HG03039 (cell line): ENCODE results near the gene KAT6B.
"Not testable (repeated sequence)": the region's sequence is repeated elsewhere in the genome, so short reads cannot be mapped to it uniquely, and the experiment has no call there.

Source experiments
- ATAC-seq: cut with Tn5 transposase; IDR thresholded peaks from one replicate; pipeline ENCODE4 v1.9.1; 2021; ENCODE audit warnings: mild to moderate bottlenecking, moderate library complexity; ENCODE audit not compliant: unreplicated experiment

KAT6B gene

DNA sequence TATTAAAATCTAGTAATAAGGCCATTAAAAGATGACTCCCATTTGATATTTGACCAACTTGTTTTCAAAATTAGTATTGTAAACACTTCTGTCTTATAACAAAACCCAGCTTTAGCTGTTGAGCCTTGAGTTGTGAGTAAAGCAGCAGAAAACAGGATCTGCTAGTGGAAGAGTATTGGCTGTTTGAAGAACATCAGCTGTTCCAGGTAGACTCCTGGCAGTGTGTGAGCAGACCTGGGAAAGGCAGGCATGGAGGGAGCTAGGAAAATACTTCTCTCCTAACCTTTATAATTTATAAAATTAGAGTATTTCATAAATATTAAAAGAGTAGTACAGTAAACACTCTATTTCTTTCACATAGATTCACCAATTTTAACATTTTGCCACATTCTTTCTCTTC, 29.0 kb downstream of the KAT6B start:
- ATAC-seq, result no peak

GRCh38 chr10:74856940-74857339, 30.5 kb downstream of the KAT6B start:
- no peak for ATAC-seq

DNA sequence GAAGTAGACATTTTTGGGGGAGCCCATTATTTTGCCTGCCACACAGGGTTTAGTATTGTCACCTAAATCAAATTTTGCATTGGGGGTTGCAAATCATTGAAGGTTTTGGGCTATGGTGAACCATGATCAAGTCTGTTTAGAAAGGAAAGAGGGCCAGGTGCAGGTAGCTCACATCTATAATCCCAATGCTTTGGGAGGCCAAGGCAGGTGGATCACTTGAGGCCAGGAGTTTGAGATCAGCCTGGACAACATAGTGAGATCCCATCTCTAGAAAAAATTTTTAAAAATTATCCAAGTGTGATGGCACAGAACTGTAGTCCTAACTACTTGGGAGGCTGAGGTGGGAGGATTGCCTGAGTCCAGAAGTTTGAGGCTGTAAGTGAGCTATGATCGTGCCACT, 31.2 kb downstream of the KAT6B start:
- ATAC-seq, result no peak

DNA sequence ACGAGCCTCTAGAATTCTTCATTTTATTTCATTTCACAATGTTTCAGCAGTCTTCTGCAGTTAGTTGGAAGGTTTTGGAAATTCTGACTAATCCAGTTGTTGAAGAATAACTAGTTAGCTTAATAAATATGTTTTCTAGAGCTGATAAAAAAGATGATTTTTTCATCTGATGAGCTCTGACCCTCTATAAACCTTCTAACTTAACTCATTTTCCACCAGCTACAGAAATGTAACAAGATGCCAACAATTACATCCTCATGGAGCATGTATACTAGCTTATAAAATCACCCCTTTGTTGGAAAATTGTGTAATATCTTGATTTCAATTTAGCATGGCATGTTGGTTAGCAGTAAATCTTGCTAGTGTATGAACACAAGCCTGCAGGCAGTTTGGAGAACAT, 33.1 kb downstream of the KAT6B start:
- no peak for ATAC-seq

DNA sequence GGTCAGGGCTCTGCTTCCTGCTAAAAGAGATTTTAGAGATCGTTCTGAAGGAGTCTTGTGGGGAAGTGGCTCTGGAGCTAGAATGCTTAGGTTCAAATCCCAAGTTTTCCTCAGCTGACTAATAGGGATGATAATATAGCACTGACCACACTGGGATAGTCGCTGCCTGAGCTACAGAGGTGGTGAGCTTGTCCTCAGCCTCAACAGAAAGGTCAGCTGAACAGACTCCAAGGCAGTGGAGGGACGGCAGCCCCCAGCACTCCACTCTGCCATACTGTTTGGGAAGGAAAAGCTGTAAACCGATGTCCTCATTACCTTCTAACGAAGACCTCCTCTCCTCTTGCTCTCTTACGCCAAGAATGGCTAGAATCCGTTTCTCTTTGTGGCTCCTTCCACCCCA, 36.2 kb downstream of the KAT6B start:
- no peak for ATAC-seq

DNA sequence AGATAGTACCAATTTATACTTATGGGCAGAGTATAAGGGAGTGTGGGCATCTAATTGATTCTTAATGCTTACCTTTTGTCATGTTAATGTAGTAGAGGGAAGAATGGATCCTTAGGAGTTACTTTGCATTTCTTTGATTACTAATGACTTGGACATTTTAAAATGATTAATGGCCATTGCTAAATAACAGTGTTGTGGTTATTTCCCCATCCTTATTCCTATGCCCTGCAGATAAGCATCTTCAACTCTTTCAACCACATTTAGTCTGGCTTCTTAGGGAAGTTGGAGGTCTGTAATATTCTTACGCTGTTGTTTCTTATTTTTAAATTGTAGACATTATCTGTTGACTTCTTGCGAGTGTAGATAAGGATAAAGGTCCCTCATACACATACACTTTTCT, 37.2 kb downstream of the KAT6B start:
- ATAC-seq, result no peak

DNA sequence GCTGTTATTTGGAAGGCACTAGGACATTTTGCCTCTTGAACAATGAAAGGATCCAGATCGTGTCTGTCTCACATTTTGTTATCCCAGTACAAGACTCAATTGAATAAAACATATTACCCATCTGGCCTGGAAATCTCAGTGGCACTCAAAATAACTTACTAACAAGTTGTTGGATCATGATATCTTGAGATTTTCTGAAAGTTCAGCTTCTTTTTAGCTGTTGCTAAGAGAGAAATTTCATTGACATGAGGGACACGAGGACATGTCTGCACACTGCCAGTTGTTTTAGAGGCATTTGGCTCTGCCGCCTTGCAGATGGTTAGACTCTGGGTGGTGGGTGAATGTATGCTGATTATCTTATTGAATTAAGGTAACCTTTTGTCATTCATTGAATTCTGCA, 41.0 kb downstream of the KAT6B start:
- ATAC-seq, result no peak

- no peak for ATAC-seq
Measured at GRCh38 chr10:74868392-74868977, 42.1 kb downstream of the KAT6B start.

DNA sequence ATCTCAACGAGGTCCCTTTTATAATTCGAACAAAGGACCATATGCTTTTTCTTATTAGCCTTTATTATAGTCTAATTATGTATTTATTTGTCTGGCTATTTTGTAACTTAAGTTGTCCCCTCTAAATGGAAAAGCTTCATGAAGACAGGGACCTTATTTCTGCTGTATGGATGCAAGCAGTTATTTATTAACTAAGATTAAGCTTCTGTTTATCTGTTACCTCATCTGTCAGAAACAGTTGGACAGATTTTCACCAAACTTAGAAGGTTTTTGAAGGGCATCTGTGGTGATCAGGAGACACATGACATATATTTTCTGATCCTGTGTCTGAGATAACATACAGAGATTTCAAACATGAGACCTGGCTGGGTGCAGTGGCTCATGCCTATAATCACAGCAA, 43.2 kb downstream of the KAT6B start:
- no peak for ATAC-seq

DNA sequence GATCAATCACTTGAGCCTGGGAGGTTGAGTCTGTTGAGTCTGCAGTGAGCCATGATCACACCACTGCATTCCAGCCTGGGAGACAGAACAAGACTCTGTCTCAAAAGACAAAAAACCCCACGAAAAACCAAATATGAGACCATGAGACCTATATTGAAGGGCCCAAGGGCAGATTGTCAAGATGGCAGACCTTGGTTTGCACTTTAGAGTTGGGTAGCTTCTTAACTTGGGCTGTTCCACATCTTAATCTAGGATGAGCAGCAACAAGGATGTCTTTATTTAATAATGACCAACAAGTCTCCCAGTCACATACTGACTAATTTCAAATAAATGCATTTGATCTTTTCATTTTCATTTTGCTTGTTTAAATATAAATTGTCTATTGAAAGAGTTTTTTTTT, 43.8 kb downstream of the KAT6B start:
- ATAC-seq, result no peak

GRCh38 chr10:74871595-74872382, 45.4 kb downstream of the KAT6B start:
- peak; percentile 91 for ATAC-seq

DNA sequence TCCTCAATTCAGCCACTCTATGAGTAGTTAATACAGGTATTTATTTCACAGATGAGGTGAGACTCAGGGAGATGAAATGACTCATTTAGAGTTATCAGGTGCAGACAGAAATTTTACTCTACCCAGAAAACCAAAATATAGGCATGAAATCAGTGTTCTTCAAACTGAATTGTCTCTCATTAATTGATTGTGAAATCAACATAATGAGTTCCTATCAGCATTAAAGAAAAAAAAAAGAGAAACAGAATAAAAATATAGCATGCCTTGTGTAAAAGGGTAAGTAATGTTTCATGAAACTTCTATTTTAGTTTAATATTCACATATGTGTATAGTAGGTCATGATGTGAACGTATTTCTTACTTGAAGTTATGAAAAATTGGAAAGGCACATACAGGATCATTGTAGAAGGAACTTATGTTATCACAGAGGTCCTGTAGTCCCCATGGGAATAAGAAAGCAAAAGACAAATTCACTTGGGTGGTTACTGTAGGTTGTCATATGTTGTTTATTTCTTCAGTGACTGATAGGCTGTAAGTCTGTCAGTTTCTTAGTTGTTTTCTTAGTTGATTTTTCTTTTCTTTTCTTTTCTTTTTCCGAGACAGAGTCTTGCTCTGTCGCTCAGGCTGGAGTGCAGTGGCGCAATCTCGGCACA, 47.5 kb downstream of the KAT6B start:
- ATAC-seq, result no peak

GRCh38 chr10:74874649-74875048, 48.2 kb downstream of the KAT6B start:
- ATAC-seq, result no peak

- no peak for ATAC-seq
Measured at GRCh38 chr10:74875068-74875467, 48.7 kb downstream of the KAT6B start.

DNA sequence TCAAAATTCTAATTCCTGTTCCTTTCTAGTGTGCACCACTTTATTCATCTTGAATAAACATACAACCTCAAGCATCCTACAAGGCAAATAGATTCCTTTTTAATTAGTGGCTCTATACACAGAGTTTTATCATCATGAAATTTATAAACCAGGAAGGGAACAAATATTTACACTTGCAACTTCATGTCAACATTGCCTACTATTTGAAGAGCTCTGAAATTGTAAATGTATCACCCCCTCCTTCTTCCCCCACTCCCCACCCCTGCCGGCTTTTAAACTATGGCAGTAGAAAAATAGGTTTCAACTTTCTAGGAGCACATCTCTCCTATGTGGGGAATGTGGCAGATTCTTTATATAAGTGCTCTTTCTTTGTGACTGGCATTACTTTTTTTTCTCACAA, 49.6 kb downstream of the KAT6B start:
- ATAC-seq, result no peak

GRCh38 chr10:74877054-74877453, 50.7 kb downstream of the KAT6B start:
- not testable (repeated sequence) for ATAC-seq

GRCh38 chr10:74877898-74878297, 51.5 kb downstream of the KAT6B start:
- no peak for ATAC-seq

GRCh38 chr10:74880041-74880440, 53.6 kb downstream of the KAT6B start:
- no peak for ATAC-seq

GRCh38 chr10:74881253-74881884, 55.0 kb downstream of the KAT6B start:
- no peak for ATAC-seq

DNA sequence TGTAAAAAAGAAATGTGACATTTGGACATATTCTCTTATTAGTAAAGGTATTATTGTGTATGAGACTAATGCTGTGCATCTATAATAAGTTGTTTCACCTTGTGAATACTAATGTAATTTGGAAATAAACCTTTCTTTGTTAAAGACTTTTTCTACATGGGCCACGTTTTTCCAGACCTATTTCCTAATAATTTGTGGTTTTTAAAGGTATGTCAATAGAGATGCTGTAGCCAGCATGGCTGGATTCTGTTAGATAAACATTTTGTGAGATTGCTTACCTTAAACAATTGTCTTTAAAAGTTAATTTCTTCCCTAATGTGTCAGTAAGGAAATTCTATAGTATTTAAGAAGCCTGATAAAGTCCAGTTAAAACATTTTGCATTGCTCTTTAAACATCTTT, 56.0 kb downstream of the KAT6B start:
- no peak for ATAC-seq

DNA sequence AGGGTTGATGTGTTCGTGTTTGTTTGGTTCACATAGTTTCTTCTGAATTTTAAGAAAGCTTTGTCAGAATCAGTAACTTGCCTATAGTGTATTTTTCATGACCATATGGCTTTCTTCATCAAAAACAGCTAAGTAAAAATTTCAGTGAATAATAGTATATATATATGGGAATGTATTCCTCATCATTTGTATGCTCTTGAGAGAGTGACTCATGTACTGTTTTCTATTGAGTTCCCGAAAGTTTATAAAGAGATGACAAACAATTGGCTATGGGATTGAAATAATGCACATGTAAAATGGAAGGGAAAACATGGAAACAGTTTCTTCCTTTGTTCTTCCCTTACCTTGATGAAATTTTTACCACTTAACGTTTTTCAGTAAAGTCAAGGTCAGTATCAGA, 56.4 kb downstream of the KAT6B start:
- no peak for ATAC-seq

- no peak for ATAC-seq
Measured at GRCh38 chr10:74883428-74883827, 57.0 kb downstream of the KAT6B start.
